ENCODE data around the gene TLE1. TPM values are rescaled to one million over a fixed set of nuclear protein-coding genes. Genes with fewer than 3 reads are reported as not detected.
A peak's percentile ranks its signal among the peaks of the same experiment; 100 is the strongest.

Gene TLE1
- total RNA-seq, 1 donor from 2014 or later = 92.7 TPM

DNA sequence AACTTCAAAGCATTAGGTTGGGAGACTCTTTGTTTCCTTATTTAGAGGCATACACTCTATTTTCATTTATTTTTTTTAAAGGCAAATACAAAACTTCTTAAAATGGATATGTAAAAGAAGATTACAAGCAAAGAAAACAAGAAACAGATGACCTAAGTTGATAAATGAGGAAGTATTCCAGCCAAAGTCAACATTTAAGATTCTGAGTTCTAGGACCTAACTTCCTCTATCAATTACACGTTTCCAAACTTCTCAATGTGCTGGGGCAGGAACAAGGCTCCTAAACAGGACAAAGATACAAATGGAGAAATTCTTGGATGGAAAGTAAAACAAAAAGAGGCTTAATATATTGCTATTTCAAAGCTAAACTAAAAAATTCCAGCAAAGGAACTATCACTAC lies 89.5 kb downstream of the TLE1 start:
- DNase-seq = peak; percentile 63

DNA sequence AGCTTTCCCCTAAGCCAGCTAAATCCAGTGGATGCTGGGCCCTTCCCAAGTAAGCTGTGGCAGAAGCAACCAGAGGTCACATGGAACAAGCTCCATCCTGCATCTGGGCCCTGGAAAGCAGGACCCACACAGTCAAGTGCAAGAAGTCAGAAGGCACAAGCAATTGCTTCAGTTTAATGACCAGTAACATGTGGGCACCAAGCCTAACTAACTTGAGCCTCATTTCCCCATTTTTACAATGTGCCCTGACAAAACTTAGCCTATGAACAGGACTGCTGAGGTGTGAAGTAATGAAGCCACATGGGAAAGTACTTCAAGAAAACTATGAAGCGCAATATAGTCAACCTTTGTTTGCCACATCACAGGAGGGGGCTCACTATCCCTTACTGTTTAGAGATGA lies 90.5 kb downstream of the TLE1 start:
- no peak for DNase-seq

DNA sequence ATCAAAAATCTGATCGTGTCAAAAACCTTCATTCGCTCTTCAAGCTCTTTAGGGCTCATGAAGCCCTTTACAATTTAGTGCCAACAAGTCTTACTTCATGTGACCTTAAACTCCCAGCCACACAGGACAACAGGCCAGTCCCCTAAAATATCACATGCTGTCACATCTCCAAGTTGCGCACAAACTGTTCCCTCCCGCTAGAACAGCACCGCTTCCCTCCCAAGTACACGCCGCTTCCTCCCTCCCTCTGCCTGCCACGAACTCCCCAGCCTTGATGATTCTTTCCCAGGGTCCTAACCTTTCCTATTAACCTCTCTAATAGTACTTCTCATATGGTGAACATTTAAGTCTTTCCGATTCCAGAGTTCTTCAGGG lies 91.2 kb downstream of the TLE1 start:
- peak; percentile 8 for DNase-seq

DNA sequence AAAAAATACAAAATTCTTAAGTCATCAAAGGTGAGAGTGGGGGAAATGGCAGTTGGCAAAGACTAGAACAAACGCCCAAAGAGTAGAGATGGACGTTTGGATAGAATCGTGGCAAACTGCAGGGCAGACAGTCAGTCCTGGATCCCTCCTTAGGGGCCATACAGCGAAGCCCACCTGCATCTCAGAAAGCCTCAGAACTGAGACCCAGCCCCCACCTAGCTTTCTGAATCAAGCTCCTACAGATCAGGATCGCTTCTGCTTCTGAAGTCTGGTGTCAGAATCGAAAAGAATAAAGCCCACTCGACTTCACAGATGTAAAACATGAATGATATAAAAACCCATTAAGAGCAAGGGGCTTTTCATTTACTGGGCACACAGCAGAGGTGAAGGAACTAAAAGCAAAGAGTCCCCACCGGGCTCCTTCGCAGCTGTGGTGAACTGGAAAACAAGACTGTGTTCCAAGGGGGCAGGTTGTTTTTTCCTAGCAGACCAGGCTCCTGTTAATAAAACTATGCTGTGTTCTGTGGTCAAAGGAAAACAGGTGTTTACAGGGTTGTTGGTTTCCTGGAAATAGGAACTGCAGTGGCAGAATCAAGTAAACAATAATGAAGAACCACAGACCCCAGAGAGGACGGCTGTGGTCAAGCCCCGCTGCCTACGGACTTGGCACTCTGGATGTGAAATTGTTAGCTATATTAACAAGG lies 91.8 kb downstream of the TLE1 start:
- DNase-seq = no peak

DNA sequence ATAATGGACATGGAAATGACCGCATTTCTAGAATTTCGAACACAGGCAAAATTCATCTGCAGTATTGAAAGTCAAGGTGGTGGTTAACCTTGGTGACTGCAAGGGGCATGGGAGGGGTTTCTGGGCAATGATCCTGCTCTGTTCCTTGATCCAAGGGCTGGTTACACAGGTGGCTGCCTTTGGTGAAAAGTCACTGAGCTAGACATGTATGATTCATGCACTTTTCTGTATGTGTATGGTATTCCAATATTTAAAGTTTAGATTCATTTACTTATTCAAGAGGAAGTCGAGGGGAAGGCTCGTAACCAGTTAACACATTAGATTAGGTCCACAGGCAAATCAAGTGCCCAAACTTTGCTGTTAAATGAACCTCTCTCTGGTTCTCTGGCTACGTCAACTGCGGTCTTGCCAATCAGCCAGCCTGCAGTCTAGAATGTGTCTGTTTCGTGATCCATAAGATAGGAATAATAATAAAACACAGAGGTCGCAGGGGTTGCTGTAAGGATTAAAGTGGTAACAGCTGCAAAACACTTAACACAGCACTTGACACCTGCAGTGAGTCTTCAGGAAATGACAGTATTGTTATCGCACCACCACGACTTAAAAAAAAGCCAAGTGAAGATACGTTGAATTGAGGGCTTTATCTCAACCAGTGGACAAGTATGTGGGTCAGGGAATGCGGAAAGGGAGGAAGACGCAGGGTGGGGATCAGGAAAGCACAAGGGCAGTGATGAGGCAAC lies 92.5 kb downstream of the TLE1 start:
- peak; percentile 91 for DNase-seq

DNA sequence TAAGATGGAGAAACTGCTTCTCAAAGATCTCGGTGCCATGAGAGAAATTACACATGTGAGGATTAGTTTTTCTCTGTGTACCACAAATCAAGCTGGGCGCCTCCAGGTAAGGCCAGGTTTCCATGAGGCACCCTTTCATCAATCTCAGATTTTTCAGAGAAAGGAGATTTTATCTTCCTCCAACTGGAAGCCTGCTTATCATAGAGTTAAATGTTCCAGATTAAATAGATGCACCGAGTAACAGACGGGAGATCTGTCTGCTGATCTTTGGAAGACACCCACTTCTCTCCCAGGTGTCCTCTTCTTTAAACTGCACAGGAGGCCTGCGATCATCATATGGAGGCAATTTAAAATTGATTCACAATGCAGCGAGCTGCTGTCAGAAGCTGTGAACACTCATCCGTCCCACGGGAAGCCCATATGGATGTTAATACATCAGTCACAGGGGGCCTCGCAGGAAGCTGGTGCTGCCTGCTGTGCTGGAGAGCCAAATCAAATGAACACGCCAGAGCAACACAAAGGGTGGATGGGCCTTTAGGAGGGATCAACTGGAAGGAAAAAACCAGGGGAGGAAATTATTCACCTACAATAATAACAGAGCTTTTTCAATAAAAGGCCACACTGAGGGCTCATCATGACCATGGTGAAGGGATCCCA lies 93.3 kb downstream of the TLE1 start:
- peak; percentile 95 for DNase-seq

DNA sequence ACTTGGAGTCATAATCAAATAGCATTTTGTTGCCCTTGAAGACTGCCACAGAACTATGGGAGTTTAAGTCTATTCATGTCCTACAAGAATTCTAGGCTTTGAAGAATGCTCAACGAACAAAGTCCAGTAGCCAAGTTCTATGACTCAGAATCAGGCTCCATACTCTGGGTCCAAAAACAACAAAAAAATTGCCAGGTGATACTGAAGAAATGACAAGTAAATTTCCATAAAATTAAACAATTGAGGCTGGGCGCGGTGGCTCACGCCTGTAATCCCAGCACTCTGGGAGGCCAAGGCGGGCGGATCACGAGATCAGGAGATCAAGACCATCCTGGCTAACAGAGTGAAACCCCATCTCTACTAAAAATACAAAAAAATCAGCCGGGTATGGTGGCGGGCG lies 94.1 kb downstream of the TLE1 start:
- DNase-seq = peak; percentile 71

DNA sequence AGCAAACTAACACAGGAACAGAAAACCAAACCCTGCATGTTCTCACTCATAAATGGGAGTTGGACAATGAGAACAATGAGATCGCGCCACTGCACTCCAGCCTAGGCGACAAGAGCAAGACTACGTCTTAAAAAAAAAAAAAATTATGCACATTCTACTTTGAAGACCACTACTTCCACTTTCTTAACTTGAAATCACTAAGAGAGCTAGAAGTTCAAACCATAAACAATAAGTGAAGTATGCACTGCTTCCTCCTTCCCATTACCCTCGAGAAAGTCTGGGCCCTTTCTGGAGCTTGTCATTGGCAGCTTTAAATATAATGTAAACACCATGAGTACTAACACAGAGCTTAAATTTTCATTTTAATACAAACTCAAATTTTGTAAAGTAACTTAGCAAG lies 94.9 kb downstream of the TLE1 start:
- no peak for DNase-seq

DNA sequence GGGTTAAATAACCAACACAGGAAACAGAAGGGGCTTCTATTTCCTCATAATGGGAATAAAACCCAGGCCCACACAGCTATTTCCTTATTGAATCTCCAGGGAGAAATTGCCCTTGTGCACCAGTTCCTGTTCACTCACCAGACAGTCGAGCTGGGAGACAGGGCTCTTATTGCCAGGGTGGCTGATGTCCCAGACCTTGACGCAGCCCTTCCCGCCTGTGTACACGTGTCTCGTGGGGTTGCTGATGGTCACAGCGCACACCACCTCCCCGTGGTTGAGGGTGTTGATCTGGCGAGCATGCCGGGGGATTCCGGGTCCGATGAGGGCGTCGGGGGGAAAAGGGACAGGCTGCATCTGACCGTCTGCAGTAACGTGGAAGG lies 96.5 kb downstream of the TLE1 start:
- DNase-seq = peak; percentile 82

DNA sequence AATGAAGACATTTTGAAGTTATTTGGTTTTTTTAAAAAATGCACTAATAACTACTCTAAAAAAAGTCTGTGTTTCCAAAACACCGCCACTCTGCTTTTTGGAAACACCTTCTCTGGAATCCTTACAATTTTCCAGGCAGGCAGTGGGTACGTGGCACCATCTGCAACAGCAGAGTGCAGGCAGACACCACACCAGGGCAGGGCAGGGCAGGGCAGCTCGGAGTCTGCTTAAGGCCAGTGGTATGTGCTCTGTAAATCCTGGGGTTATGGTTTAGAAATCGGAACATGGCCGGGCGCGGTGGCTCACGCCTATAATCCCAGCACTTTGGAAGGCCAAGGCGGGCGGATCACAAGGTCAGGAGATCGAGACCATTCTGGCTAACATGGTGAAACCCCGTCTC lies 97.6 kb downstream of the TLE1 start:
- no peak for DNase-seq

DNA sequence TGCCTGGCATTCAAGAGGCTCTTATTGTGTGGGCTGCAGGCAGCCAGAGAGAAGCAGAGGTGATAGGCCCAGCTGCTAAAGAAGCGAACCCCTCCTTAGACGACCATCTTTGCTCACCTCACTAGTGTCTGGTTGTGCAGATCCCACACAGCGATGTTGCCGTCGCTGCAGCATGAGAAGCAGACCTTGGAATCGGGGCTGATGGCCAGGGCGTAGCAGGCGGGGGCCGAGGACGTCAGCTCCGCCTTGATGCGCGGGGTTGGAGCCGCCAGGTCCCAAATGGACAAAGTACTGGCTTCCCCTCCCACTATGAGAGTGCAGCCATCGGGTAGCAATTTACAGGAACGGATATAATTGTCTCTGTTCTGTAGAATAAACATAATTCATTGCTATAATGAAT lies 98.7 kb downstream of the TLE1 start:
- DNase-seq = no peak

DNA sequence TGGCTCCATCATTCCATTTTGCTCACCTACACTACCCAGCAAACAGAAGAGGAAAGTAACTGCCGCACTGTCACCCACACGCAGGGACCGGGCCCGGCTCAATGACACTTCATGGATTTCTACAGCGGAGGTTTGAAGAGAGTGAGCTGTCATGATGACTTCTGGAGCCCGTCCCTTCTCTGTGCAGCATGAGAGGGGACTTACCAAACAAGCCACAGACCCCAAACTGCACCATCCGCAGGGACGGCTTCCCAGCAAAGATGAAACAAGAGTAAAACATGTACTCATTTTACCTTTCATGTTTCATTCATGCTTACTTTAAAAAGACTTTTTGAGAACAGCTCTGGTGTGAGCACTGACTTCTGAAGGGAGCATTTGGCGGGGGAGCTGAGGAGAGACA lies 99.5 kb downstream of the TLE1 start:
- DNase-seq = no peak

DNA sequence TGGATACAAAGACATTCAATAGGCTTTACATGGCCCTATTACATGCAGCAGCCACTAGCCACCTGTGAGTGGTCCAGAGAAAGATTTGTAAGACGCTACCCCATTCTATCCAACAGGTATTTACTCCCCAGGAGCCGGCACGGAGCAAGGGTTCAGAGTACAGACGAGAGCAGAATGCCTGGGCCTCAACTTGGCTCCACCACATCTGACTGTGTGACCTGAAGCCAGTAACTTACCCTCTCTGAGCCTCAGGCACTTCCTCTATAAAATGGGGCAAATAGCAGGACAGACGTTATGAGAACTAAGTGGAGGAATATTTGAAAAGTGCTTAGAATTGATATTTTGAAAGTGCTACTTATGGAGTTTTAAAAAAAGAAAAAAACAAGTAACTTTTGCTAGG lies 100.0 kb downstream of the TLE1 start:
- DNase-seq = no peak

DNA sequence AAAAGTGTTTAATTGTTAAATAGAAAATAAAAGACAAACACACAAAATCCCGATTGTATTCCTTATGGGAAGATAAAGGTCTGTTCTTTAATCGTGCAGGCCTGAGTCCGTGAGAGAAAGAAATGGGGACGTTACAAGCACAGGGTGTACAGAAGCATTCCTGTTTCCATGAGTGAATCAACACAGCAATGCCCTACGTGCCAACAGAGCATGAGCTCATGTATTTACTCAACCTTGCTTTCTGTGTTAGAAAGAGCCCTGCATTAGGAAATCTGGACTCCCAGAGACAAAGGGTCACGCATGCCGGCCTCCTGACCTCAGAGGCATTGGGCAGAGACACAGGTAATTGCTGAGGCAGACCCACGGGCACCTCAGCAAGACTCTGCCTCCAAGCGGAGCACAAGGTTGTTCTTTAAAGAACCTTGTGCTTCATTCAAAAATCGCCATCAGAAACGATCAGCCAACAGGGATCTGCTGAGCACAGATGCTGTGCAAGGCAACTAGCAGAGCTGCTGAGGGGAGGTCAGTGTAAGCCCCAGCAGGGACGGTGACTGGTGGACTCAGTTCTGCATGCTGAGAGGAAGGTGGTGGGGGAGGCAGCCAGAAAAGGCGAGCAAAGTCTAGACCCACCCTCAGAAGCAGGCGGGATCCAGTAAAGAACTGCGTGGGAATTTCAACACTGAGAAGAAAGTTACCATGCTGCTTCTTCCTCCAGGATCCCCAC lies 101.0 kb downstream of the TLE1 start:
- peak; percentile 95 for DNase-seq

DNA sequence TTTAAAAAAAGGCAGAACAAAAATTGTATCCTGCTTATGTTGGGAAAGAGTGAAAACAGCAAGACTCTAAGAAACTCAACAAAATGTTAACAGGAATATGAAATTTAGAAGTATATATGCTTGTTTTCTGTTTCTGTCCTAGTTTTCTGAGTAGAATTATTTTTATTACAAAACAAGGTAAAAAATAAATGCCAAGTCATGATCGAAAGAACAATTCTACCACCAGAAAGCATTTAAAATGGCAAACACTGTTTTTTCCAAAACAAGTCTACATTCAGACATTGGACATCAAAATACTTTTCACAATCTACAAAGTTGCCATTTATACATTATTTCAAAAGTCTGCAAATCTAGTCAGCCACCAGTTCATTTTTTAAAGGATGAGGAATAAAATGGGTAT lies 102.6 kb downstream of the TLE1 start:
- DNase-seq = no peak

DNA sequence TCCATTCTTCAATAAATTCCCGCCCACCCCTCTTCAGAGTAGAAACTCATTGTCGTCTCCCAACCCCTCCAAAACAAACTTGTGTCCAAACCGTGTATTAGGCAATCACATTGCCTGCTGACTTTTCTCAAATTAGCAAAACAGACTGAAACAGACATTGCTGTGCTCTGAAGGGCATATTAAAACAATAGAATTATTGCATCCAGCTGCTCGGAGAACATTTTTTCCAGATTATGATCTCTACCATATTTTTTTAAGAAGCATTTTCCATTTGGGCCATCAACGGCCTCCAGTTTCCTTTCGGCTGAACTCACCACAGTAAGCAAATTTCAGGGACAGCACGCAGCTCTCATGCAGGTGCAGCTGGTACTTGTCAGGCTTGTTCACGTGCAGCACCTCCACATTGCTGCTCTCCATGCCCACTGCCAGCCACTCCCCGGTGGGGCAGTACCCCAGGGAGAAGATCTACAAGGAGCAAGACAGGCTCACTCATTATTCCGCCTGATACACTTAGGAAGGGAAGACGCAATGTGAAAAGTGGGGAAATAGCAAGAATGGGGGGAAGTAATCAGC lies 104.1 kb downstream of the TLE1 start:
- peak; percentile 46 for DNase-seq

DNA sequence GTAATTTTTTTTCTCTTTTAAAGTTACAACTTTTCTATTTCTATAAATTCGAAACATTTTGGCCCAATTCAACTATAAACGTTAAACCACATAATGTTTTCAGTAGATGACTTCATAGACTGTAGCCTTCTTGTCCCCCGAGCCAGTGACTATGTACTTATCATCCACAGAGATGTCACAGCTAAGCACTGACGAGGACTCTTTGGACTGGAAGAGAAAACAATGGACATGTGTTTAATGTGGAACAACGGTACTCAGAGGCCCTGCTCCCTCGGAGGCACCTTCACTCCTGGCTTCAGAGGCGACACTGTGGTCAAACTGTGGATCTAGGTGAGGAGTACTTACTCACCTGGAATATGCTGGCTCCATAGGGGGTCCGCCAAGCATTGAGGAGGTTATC lies 105.2 kb downstream of the TLE1 start:
- no peak for DNase-seq

DNA sequence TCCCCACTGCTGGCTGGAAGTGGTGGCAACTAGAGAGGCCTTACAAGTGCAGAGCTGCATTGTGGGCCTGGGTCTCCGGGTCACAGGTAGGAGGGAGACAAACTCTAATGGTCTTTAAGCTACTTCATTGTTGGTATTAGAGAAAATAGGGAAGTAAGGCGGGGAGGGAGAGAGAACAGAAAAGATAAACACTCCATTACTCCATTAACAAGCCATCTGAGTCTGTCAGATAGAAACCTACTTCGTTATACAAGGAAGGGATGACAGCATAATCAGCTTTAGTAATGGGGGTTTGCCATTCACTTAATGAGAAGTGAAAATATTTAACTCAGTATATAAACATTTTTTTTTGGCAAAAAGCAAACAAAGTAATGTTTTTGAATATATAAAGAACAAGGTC lies 107.4 kb downstream of the TLE1 start:
- no peak for DNase-seq

DNA sequence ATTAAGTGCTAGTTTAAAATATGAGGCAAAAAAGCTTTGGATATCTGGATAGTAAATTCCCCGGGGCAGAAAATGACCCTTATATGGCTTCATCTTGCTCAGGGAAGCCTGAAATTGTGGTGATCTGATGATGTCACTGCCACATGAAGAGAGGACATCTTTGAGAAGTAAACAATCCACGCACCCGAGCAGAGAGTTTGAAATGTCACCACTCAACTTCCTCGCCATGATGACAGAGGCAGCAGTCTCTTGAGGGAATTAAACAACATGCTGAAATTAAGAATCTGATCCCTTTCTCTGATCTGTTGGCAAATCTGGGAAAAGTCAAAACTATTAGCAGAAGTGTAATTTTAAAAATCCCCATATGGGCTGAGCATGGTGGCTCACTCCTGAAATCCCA lies 110.0 kb downstream of the TLE1 start:
- no peak for DNase-seq

DNA sequence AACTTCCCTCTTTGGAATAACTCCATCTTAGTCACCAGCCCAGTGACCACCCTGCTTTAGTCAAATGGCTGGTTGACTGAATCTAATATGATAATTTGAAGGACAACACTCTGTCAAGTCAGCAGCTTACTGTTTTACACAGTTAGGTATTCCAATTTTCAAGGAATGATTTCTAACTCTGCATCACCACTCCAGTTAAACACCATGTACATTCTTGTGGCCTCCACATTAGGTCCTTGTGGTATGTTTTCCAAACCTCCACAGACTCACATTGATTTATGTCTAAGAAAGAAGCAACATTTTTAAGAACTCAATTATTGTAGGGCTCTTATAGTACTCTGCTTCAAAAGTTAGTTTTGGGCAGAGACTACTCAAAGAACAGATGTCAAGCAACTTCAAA lies 110.7 kb downstream of the TLE1 start:
- DNase-seq = no peak

DNA sequence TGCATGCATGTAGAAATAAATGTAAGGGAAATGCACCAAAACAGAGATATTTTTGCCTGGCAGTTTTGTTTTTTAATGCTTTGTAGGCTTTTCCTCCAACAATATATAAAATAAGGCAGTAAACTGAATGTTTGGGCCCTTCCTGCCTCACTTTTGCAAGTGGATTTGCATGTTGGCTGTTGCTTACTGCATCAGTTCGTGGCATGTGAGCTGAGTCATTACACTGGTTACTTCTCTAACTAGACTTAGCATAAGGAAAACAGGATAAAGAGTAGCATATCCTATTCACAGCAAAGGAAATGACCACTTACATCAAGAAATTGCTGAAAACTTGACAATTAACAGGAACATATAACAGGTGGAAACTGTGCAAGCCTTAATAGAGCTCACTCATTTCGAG lies 113.4 kb downstream of the TLE1 start:
- DNase-seq = peak; percentile 78

DNA sequence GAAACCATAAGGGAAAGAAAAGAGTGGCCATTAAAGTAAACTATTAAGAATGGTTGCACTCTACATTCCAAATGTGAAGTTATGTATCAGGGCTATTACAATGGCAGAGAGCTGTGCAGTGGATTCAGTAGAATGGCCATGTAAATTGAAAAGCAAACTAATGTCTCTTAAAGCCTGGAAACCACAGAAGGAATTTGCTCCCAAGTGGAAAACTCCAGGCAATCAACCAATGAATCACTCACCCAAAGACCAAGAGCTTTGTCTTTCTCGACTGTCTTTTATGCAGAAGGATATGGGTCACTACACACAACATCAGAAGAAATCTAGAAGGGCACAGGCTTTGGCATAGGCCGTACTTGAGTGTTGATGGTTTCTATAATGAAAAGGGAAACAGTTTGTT lies 114.9 kb downstream of the TLE1 start:
- DNase-seq = peak; percentile 27
